T-helper 2 cell treated with Interferon-gamma antibody and Interleukin-4, amounts not matched to agents 100 ng/mL and 5 ng/mL, for 36 hours (primary cell): ENCODE data around the gene PIP4K2A. TPM values are rescaled to one million over a fixed set of nuclear protein-coding genes. Genes with fewer than 3 reads are reported as not detected.

Source experiments
- intact Hi-C: fragments of 100-400 bp; cut with micrococcal nuclease; formaldehyde crosslinking; loops from one replicate; pipeline ENCODE4 v1.15.1; 2023
- total RNA-seq: library from RNA; stranded (reverse); gene quantifications from 2 replicates; pipeline ENCODE4 v1.2.3, GENCODE V29; 2022

PIP4K2A gene
- total RNA-seq, 1 donor from 2014 or later = 115 TPM

DNA sequence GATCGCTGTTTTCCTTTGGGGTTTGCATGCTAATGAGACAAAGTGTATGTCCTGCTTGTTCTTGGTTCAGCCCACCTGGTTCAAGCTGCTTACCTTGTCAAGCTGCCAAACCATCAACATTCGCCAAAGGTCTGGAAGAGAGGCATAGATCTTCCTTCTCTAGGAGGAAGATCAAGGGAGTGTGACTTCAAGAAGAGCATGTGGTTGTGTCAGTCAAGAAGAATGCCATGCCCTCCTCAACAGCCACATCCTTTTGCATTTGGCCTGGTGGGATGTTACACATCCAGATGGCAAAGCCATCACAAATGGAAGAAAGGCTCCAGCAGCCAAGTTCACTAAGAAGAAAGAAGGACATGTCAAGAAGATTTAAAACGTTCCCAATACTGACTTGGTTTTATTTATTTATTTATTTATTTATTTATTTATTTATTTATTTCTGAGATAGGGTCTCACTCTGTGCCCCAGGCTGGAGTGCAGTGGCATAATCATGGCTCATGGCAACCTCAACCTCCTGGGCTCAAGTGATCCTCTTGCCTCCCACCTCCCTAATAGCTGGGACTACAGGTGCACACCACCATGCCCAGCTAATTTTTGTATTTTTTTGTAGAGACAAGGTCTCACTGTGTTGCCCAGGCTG, 5.1 kb upstream of the PIP4K2A start:
- intact Hi-C loops = loop anchor here (10.0 kb wide), 2 partner anchors 265 to 375 kb away; partner anchors contain the start of gene MSRB2

DNA sequence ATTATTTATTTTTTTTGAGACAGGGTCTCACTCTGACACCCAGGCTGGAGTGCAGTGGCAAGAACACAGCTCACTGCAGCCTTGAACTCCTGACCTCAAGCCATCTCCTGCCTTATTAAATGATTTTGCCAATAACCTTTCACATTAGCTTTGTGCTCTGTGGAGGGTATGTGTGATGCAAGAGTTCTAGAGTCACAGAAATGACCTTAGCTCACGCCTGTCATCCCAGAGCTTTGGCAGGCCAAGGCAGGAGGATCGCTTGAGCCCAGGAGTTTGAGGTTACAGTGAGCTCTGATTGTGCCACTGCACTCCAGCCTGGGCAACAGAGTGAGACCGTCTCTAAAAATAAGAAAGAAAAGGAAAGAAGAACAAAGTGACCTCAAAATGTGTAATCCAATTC, 4.3 kb upstream of the PIP4K2A start:
- intact Hi-C loops = loop anchor here (10.0 kb wide), 2 partner anchors 266 to 376 kb away; partner anchors contain the start of gene MSRB2

DNA sequence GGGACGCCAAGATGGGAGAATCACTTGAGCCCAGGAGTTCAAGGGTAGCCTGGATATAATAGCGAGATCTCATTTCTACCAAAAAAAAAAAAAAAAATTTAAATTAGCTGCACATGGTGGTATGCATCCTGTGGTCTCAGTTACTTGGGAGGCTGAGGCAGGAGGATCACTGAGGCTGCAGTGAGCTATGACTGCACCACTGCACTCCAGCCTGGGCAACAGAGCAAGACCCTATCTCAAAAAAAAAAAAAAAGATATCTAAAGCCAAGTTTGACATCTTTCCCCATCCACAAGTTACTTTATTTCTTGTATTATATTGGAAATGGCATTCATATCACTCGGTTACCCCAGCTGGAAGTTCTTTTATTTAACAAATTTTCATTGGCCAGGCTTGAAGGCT, 3.4 kb upstream of the PIP4K2A start:
- intact Hi-C loops = loop anchor here (10.0 kb wide), 2 partner anchors 267 to 377 kb away; partner anchors contain the start of gene MSRB2

DNA sequence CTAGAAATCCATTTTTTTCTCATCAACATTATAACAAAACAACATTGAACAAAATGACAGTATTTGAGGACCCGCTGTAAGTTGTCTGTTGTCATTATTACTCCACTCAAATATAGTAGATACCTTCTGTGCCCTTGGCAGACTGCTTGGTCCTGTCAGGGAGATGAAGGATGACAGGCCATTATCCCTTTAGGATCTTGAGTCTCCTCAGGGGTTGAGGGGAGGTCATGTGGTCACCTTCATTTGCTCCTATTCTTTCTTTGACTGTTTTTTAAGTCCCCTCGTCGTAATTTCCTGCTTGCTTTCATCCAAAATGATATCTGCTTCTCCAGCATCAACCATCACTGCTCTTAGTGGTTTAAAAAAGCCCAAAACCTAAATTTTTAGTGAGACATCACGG, 2.6 kb upstream of the PIP4K2A start:
- intact Hi-C loops = loop anchor here (10.0 kb wide), 2 partner anchors 268 to 378 kb away; partner anchors contain the start of gene MSRB2

DNA sequence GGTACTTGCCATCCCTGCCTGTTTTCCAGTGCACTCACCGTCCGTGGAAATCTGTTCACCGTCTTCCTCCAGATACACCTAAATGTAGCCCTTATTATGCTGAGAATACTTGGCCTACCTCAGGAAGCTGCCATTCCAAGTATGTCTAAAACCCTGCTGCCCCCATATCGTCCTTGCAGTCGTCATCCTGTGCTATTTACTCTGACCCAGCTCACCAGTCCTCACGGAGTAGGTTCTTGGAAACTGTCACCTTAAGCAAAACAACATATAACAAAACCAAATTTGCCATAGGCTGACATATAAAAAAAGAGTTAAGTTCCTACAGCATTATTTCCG, 880 bp upstream of the PIP4K2A start:
- intact Hi-C loops = loop anchor here (2.0 to 10.0 kb wide), 3 partner anchors 270 to 712 kb away; partner anchors contain the start of genes DNAJC1 and MSRB2

DNA sequence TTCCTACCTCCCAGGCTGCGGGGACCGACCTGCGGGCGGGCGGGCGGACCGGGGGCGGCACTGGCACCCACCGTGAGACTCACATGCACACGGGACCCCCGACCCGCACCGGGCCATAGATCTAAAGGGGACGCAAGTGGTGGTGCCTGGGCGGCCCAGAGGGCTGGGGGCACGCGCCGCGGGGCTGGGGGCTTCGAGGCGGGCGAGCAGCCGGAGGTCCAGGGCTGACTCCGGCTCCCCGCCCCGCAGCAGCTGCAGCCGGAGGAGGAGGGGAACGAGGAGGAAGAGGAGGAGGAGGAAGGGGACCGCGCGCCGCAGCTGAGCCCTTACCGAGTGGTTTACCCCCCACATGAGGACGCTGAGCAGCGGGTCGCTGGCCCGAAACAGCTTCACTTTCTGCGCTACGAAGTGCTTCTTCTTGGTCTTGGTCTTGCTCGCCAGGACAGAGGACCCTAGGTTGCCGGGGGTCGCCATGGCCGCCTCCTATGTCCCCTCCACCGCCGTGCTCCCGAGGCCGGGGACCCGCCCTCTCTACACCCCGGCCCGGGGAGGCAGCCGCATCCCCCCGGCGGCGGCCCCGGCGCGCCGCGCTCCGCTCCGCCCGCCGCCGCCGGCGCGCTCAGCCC, 412 bp downstream of the PIP4K2A start:
- intact Hi-C loops = loop anchor here (1.0 to 10.0 kb wide), 10 partner anchors 32 to 711 kb away; partner anchors contain the start of genes BMI1, DNAJC1 and MSRB2

DNA sequence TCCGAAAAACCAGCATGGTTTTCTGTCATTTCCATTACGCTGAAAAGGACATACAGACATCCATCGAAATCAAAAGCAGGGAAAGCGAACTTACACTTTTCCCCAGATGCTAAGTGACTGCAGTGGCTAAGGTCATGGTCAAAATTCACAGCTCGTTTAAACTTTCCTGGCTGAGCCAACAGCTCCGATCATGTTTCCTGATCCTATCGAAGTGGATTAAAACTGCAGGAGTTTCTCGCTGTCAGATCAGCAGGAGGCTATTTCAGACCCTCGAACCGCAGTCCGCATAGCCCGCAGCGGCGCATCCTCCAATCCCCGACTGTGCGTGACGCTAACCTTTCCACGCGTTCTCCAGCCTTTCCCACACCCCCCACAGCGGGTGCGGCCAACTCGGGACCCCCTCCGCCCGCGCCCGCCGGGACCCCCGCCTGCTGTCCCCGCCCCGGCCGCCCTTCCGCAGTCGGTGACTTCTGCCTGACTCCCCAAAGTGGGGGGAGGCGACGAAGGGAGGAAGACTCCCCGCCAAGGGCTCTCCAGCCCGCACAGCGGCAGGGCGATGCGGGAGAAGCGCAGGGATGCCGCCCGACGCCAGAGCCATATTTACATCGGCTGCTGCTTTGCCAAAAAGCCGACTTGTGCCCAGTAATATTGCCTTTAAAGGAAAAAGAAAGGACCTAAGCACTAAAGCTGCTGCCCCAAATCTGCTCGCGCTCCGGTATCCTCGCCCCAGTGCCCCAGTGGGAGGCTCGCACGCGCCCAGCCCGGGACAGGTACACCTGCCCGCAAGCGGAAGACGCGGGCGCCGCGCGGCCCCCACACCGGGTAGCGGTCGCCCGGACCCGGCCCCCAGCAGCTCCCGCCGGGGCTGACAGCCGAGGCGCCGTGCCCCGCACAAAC, 1.2 kb downstream of the PIP4K2A start:
- intact Hi-C loops = loop anchor here (2.0 to 10.0 kb wide), 5 partner anchors 66 to 391 kb away; partner anchors contain the start of genes BMI1 and MSRB2

DNA sequence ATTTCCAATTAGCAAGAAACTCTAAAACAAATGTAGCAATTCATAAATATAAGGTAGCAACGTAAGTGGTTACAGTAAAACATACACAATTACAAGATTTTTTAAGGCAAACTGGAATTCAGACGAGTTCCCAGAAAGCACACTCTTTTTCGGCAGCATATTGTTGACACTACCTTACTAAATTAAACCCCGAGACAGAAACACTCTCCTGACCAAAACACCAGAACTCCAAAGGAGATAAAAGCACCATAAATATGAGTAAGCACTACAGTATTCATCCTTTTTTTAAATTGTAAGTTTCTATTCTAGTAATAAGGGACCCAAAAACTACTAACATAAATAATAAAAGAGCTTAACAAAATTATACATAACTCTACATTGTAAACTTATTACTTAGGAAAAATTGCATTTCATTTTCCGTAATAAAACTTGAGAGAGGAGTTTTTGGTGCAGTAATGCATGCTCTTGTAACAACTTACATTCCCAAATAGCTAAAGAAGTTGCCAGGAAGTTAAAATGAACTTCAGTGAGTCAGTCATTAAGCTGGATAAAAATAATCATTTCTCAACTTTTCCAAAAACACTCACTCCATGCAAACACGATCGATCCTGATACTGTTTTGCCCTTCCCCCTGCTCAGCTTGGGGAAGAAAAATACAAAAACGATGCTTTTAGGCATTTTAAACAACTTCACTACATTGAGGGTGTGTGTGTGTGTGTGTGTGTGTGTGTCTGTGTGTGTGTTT, 2.0 kb downstream of the PIP4K2A start:
- intact Hi-C loops = loop anchor here (2.0 to 10.0 kb wide), 5 partner anchors 65 to 390 kb away; partner anchors contain the start of genes BMI1 and MSRB2

DNA sequence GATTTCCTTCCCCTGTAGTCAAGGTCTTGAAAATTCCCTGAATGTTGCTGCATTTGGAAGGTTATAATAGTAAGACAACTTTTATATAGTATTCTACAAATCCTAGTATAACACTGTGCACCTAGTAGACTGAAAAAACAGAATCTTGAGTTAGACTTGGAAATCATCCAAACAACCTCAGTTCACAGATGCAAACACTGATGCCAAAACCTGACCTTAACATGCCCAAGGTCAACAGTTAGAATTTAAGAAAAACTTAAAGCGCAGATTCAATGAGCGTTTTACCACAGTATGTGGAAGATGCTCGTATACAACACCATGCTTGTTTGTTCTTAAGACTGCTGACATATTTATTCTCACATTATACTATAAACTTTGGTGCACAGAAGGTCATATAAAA, 3.0 kb downstream of the PIP4K2A start:
- intact Hi-C loops = loop anchor here (5.0 to 10.0 kb wide), 4 partner anchors 64 to 389 kb away; partner anchors contain the start of genes BMI1 and MSRB2

DNA sequence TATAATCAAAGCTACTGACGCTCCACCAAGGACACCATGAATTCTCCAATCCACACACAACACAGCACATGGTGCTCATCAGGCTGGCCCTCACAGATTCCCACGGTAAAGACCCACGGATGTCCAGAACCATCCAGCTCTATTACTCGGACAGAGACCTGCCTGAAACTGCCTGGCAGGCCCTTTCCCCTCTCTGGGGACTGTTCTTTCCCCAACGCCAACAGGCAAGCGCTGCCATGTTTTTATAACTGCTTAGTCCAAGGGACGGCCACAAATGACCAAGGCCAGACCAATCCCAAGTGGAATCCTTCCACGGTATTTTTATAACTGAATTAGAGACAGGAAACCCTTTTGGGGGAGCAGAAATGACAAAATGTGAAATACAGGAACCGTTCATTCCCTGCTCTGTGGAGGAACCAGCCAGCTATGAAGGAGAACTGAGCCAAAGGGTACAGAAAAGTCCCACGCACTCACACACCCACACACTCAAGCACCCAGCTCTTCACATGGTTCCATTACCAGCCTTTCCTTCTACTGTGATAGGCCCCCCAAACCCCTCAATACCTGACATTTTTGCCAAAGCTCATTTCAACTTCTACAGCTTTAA, 4.1 kb downstream of the PIP4K2A start:
- intact Hi-C loops = loop anchor here (5.0 to 10.0 kb wide), 4 partner anchors 63 to 388 kb away; partner anchors contain the start of genes BMI1 and MSRB2

DNA sequence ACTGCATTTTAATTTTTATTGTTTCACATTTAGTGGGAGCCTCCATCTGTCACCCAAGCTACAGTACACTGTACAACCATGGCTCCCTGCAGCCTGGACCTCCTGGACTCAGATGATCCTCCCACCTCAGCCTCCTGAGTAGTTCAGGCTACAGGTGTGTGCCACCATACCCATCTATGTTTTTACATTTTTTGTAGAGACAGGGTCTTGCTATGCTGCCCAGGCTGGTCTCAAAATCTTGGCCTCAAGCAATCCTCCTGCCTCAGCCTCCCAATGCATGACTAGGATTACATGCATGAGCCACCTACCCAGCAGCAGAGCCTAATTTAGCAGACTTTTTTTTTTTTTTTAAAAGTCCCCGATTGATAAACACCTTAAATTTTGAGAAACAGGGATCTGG, 5.6 kb downstream of the PIP4K2A start:
- intact Hi-C loops = no loop called here

DNA sequence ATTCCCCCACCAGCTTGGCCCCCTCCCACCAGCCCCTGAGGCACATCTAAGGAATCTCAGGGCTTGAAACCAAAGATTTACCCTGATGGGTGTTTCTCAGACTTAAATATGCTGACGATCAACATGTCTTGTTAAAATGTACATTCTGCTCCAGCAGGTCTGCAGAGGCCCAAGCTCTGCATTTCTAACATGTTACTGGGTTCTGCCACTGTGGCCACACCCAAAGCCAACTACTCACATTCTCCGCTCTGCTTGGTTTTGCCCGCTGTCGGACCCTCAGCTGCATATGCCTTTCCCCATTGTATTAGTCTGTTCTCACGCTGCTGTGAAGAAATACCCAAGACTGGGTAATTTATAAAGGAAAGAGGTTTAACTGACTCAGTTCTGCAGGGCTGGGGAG, 8.9 kb downstream of the PIP4K2A start:
- intact Hi-C loops = no loop called here

DNA sequence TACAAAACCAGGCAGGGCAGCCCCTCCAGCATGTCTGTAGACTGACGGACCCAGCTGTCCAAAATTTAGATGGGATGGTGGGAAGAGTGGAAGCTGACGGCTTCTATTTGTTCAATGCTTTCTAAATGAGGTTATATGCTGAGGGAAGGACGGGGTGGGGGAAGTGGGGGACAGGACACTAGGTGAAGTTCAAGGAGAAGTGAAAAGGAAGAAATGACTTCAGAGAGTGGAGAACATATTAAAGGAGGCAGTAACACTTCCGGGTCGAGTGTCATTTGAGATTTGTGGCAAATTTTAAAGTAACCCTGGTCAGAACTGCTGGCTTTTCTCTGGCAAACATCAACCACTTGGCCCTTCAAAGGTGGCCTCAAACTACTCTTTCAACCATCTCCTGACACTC, 9.4 kb downstream of the PIP4K2A start:
- intact Hi-C loops = no loop called here

DNA sequence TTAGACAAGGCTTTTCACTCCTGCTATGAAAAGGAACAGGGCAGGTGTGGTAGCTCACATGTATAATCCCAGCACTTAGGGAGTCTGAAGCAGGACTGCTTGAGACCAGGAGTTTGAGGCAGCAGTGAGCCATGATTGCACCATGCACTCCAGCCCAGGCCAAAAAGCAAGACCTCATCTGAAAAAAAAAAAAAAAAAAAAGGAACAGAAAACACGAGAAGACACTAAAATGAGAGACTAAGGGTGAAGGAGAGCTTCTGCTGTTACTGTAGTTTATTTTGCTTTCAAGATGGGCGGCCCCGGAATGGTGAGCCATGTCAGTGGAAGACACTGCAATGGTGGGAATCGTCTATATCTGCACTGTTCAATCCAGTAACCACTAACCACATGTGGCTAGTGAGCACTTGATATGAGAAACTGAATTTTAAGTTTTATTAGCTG, 9.9 kb downstream of the PIP4K2A start:
- intact Hi-C loops = no loop called here

DNA sequence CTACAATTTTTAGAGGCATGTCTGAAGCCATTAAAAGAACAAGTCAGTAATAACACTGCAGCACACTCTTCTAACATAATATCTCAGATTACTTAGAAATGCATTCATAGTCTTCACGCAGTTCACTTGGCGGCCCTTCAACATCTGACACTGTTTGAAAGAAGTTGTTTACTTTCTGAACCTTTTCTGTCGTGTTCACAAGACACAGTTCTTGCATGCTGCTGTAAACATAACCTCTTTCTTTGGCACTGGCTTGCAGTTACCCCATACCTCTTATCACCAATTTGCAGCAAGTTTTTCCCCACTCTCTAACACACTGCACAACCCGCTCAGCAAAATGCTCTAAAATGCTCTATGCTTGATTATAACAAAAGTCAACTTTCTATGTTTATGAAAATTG, 12.0 kb downstream of the PIP4K2A start:
- intact Hi-C loops = no loop called here

DNA sequence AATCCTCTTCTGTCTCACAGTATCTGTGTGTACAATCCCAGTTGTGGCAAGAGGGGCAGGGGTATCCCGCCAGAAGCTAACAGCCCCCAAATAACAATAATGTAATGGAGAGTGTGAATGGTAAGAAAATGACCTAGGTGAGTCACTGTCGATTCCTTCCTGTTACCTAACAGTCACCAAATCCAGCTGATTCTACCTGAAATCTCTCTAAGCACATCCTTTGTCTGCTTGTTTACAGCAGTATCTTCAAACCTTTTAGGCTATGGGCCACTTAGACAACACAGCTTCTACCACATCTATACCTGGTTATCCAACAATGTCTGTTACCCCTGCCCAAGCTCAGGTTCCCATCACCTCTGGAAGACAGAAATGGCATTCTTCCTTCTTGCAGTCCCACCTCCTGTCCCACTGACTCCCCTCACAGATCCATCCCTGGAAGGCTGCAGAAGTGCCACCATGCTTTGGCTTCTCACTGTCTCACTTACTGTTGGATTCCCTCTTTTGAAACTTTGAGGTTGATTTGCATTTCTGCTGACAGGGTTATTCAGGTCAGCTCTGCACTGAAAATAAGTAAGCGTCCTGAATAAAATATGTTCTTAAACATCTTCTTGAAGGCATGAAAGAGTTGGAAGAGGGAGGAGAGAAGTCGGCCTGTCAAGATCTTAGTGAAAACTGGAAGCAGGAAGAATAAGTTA, 13.1 kb downstream of the PIP4K2A start:
- intact Hi-C loops = no loop called here

DNA sequence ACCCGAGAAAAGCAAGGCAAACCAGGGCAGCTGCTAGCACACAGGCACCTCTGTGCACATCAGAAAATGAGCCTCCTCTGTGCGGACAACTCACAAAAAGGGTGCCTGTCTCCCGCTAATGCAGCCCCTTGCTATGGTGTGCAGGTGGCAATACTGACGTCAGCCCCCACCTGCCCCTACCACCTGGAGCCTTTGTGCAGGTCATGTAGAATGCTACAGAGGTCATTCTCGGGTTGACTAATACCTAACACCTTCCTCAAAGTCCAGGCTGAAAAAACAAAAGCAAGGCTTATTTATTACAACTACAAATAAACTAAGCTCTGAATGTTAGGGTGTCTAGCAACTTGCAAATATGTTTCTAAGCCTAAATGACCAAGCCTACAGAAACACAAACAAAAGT, 13.9 kb downstream of the PIP4K2A start:
- intact Hi-C loops = no loop called here

DNA sequence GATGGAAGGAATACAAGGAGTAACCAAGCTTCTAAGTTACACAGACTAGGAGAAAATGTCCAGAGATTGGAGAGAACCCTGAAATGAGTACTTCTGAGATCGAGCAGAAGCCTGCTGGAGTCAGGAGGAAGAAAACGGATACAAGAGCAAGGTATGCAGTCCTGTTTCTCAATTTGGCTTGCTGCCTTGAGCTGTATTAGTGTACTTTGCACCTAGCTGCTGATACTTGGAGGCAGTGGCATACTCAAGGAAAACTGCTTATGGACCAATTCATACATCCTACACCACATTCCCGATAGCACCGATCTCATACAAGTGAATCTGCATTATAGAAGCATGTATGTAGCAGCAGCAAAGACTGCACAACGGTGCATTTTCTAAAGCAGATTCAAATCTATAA, 14.4 kb downstream of the PIP4K2A start:
- intact Hi-C loops = no loop called here

DNA sequence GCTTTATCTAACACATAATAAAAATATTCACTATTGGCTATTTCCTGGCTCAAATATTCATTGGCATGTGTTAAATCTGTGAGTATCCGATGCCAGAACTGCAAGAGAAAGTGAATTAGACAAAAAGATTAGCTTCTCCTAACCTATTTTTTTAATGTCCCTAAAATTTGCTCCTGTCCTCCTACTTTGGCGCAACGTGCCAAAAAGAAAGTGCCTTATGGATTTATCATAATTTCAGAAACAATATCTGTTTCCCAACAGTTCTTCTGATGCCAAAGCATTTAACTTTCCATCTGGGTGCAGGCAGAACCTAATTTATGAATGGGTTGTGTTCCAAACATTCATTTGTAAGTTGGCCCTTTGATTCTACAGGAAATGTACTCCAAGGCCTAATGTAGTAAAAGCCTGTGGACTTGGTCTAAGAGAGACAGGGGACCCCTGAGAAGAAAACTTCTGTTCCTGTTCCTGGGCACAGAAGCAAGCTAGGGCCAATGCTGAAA, 15.4 kb downstream of the PIP4K2A start:
- intact Hi-C loops = no loop called here
